OCI-LY3 (cell line): ENCODE data around the gene CMSS1.

ENCODE experiments used
- EZH2phosphoT487 ChIP-seq: fragments of 200-600 bp; shearing (Covaris generic); IDR thresholded peaks from 2 replicates; pipeline ENCODE4 v1.6.1; 2018; ENCODE audit warnings: antibody characterized with exemption, mixed run types, low read depth
- TF ChIP-seq, protein P1 (sequence below): fragments of 200-600, 300-600 bp; sonication (generic); IDR thresholded peaks from 2 replicates; pipeline ENCODE4 v1.5.1; 2014; ENCODE audit warnings: antibody characterized with exemption, low read length, low read depth

GRCh38 chr3:100053951-100054620 is 236.4 kb downstream of the CMSS1 start:
- TF ChIP-seq, protein P1, sequence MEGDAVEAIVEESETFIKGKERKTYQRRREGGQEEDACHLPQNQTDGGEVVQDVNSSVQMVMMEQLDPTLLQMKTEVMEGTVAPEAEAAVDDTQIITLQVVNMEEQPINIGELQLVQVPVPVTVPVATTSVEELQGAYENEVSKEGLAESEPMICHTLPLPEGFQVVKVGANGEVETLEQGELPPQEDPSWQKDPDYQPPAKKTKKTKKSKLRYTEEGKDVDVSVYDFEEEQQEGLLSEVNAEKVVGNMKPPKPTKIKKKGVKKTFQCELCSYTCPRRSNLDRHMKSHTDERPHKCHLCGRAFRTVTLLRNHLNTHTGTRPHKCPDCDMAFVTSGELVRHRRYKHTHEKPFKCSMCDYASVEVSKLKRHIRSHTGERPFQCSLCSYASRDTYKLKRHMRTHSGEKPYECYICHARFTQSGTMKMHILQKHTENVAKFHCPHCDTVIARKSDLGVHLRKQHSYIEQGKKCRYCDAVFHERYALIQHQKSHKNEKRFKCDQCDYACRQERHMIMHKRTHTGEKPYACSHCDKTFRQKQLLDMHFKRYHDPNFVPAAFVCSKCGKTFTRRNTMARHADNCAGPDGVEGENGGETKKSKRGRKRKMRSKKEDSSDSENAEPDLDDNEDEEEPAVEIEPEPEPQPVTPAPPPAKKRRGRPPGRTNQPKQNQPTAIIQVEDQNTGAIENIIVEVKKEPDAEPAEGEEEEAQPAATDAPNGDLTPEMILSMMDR = no peak
- TF ChIP-seq EZH2phosphoT487 = no peak
